Panc1 (cell line): ENCODE data around the gene SWAP70.

Experiments
- POLR2AphosphoS5 ChIP-seq: IDR thresholded peaks from 2 replicates; pipeline ENCODE4 v1.6.1; 2012; ENCODE audit warnings: mild to moderate bottlenecking, low read depth, low read length, moderate library complexity
- REST ChIP-seq, 2 experiments: IDR thresholded peaks; 2 replicates each; pipeline ENCODE4 v1.6.1; 2011 to 2012; ENCODE audit warnings: low read depth in 2 of 2, control low read depth in 1 of 2, low read length in 1 of 2, mild to moderate bottlenecking in 1 of 2, moderate library complexity in 1 of 2; ENCODE audit not compliant: insufficient read depth in 1 of 2
- SIN3A ChIP-seq: IDR thresholded peaks from 2 replicates; pipeline ENCODE4 v1.6.1; 2012; ENCODE audit warnings: low read depth, mild to moderate bottlenecking, low read length, moderate library complexity, borderline replicate concordance; ENCODE audit not compliant: insufficient read depth
- TF ChIP-seq, protein P1 (sequence below): fragments of 450-650 bp; IDR thresholded peaks from 2 replicates; pipeline ENCODE4 v1.5.1; 2017; ENCODE audit warnings: mild to moderate bottlenecking

DNA sequence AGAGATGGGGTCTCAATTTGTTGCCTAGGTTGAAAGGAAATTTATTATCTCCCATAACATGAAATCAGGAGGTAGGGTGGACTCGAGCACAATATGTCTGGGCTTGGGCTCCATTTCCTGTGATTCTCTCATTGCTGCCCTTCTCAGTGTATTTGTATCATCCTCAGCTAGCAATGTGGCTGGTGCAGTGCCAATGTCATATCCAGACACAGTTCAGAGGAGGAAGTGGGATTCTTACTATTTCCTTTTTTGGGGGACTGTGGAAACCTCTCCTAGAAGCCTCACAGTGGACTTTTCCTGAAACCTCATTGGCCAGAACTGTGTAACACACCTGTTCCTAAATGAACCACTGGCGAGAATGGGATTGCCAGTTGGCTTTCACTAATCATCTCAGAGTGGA is 21.0 kb upstream of the SWAP70 start:
- TF ChIP-seq, protein P1, sequence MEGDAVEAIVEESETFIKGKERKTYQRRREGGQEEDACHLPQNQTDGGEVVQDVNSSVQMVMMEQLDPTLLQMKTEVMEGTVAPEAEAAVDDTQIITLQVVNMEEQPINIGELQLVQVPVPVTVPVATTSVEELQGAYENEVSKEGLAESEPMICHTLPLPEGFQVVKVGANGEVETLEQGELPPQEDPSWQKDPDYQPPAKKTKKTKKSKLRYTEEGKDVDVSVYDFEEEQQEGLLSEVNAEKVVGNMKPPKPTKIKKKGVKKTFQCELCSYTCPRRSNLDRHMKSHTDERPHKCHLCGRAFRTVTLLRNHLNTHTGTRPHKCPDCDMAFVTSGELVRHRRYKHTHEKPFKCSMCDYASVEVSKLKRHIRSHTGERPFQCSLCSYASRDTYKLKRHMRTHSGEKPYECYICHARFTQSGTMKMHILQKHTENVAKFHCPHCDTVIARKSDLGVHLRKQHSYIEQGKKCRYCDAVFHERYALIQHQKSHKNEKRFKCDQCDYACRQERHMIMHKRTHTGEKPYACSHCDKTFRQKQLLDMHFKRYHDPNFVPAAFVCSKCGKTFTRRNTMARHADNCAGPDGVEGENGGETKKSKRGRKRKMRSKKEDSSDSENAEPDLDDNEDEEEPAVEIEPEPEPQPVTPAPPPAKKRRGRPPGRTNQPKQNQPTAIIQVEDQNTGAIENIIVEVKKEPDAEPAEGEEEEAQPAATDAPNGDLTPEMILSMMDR, result no peak
- no peak for TF ChIP-seq POLR2AphosphoS5
- TF ChIP-seq SIN3A, result no peak
- no peak for TF ChIP-seq REST (IDR thresholded peaks at IDR 0.05; ENCODE audit: insufficient read depth in 1 of 2, low read depth in 2 of 2, low read length in 1 of 2)
